K562 (cell line): ENCODE measurements around the gene ST3GAL3.

Source experiments
- BHLHE40 ChIP-seq: IDR thresholded peaks from 2 replicates; pipeline ENCODE4 v1.6.1; 2011; ENCODE audit warnings: low read length, improper control_type of control experiment
- EZH2 ChIP-seq: IDR thresholded peaks from 2 replicates; pipeline ENCODE4 v1.6.1; 2012; ENCODE audit warnings: low read depth, mild to moderate bottlenecking, inconsistent platforms, low read length, borderline replicate concordance
- MAZ ChIP-seq, 2 experiments: fragments of 450-650 bp in 1 of 2; sonication (generic) in 1 of 2; formaldehyde crosslinking; IDR thresholded peaks in 1 of 2; conservative IDR thresholded peaks in 1 of 2; 2 replicates each; pipeline versions ENCODE4 v1.4.0 to v1.5.0; 2020; ENCODE audit warnings: mild to moderate bottlenecking in 1 of 2, missing genetic modification reagents in 1 of 2
- TF ChIP-seq, protein P1 (sequence below): IDR thresholded peaks from 2 replicates; pipeline ENCODE4 v1.6.1; 2012; ENCODE audit warnings: low read depth, low read length, improper control_type of control experiment, borderline replicate concordance
- TF ChIP-seq, protein P2 (sequence below), 3 experiments: IDR thresholded peaks in 2 of 3; conservative IDR thresholded peaks in 1 of 3; 2 replicates each; pipeline ENCODE4 v1.5.1; 2011 to 2012; ENCODE audit warnings: low read length in 3 of 3, mild to moderate bottlenecking in 3 of 3, control low read depth in 2 of 3, improper control_type of control experiment in 1 of 3, inconsistent platforms in 1 of 3, low read depth in 1 of 3, mixed read lengths in 1 of 3, moderate library complexity in 1 of 3; ENCODE audit not compliant: insufficient read depth in 2 of 3

DNA sequence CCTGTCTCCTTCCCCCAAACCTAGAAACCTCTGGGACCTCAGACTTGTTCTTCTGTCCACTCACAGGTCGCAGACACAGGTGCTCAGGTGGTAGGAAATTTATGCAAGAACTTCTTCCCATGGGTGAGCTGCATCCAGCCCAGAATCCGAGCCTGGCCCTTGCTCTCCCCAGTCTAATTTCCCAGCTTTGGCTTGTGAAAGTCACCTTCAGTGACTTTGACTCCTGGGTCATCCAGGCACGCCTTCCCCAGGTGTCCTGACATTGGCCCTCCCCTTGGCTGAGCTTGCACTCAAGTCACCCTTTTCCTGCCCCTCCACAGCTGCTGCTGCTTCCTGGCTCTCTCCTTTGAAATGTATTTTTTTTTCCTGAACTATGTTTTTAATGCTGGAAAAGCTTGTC, 246.0 kb downstream of the ST3GAL3 start:
- TF ChIP-seq, protein P1, sequence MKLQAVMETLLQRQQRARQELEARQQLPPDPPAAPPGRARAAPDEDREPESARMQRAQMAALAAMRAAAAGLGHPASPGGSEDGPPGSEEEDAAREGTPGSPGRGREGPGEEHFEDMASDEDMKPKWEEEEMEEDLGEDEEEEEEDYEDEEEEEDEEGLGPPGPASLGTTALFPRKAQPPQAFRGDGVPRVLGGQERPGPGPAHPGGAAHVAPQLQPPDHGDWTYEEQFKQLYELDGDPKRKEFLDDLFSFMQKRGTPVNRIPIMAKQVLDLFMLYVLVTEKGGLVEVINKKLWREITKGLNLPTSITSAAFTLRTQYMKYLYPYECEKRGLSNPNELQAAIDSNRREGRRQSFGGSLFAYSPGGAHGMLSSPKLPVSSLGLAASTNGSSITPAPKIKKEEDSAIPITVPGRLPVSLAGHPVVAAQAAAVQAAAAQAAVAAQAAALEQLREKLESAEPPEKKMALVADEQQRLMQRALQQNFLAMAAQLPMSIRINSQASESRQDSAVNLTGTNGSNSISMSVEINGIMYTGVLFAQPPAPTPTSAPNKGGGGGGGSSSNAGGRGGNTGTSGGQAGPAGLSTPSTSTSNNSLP = no peak
- TF ChIP-seq EZH2 (no peak), MAZ (CRISPR knock-in tag; conservative IDR thresholded peaks at IDR 0.05 in 1 of 2, IDR thresholded peaks at IDR 0.05 in 1 of 2) (no peak), BHLHE40 (no peak)
- TF ChIP-seq, protein P2, sequence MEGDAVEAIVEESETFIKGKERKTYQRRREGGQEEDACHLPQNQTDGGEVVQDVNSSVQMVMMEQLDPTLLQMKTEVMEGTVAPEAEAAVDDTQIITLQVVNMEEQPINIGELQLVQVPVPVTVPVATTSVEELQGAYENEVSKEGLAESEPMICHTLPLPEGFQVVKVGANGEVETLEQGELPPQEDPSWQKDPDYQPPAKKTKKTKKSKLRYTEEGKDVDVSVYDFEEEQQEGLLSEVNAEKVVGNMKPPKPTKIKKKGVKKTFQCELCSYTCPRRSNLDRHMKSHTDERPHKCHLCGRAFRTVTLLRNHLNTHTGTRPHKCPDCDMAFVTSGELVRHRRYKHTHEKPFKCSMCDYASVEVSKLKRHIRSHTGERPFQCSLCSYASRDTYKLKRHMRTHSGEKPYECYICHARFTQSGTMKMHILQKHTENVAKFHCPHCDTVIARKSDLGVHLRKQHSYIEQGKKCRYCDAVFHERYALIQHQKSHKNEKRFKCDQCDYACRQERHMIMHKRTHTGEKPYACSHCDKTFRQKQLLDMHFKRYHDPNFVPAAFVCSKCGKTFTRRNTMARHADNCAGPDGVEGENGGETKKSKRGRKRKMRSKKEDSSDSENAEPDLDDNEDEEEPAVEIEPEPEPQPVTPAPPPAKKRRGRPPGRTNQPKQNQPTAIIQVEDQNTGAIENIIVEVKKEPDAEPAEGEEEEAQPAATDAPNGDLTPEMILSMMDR (IDR thresholded peaks at IDR 0.05 in 2 of 3, conservative IDR thresholded peaks at IDR 0.05 in 1 of 3; ENCODE audit: insufficient read depth in 2 of 3, low read depth in 1 of 3, low read length in 3 of 3) = no peak
